GM12878 (cell line): ENCODE measurements around the gene OXER1. TPM values are rescaled to one million over a fixed set of nuclear protein-coding genes. Genes with fewer than 3 reads are reported as not detected.
A peak's percentile ranks its signal among the peaks of the same experiment; 100 is the strongest.

Source experiments
- ATAC-seq: fragments of 200-7000 bp; cut with Tn5 transposase; 3 replicates; pipeline ENCODE4 v1.9.1; 2020; ENCODE audit warnings: mild to moderate bottlenecking, moderate library complexity
- BruUV-seq: library from RNA; stranded (reverse); fragments of 400-500 nt; replicated peaks from 2 replicates; lab custom pipeline; 2021; lab: Mats Ljungman, UMichigan
- CTCF ChIA-PET: fragments of 300-600 bp; sonication (Branson Sonifier 250); formaldehyde crosslinking; extraction: SDS; loops from one replicate; lab custom pipeline; 2021; ENCODE audit warnings: inconsistent platforms; lab: Yijun Ruan, JAX
- POLR2A ChIA-PET: fragments of 350-600 bp; formaldehyde crosslinking; extraction: SDS; loops from one replicate; lab custom pipeline; 2021; ENCODE audit warnings: inconsistent platforms; lab: Charles Lee
- RAD21 ChIA-PET: fragments of 300-600 bp; sonication (Branson Sonifier 250); formaldehyde crosslinking; loops from one replicate; lab custom pipeline; 2023; ENCODE audit warnings: antibody characterized with exemption; ENCODE audit not compliant: unreplicated experiment; lab: Charles Lee
- SMC1A ChIA-PET: fragments of 300-600 bp; sonication (Branson Sonifier 250); formaldehyde crosslinking; loops from one replicate; lab custom pipeline; 2023; ENCODE audit not compliant: unreplicated experiment, uncharacterized antibody; lab: Charles Lee
- DNase-seq: peaks from one replicate; pipeline ENCODE4 v3.0.0-alpha.2; 2011; ENCODE audit warnings: low read depth, low spot score
- FAIRE-seq: peaks from 3 replicates; lab custom pipeline; 2011; peaks lifted over from hg19 to GRCh38; lab: Jason Lieb, UNC
- H2AFZ ChIP-seq: 2 replicates; pipeline ENCODE4 v1.6.0; 2011; ENCODE audit warnings: low read depth, low read length, control low read depth; ENCODE audit not compliant: control insufficient read depth
- H3K27ac ChIP-seq: 2 replicates; pipeline ENCODE4 v1.5.1; 2011; ENCODE audit warnings: control low read depth; ENCODE audit not compliant: control insufficient read depth, insufficient read depth
- H3K27me3 ChIP-seq, 2 experiments: replicated peaks in 1 of 2; 2 replicates each; pipeline versions ENCODE4 v1.6.0 to v1.6.1; 2011; ENCODE audit warnings: low read length in 1 of 2; ENCODE audit not compliant: control insufficient read depth in 2 of 2, insufficient read depth in 2 of 2
- H3K36me3 ChIP-seq, 2 experiments: 2 replicates each; pipeline ENCODE4 v1.5.1; 2011; ENCODE audit warnings: low read length in 1 of 2; ENCODE audit not compliant: control insufficient read depth in 2 of 2, insufficient read depth in 2 of 2
- H3K4me1 ChIP-seq: 2 replicates; pipeline ENCODE4 v1.6.1; 2011; ENCODE audit warnings: mild to moderate bottlenecking, low read length, moderate library complexity, mixed read lengths; ENCODE audit not compliant: control insufficient read depth, insufficient read depth
- H3K4me2 ChIP-seq: 2 replicates; pipeline ENCODE4 v1.6.0; 2011; ENCODE audit warnings: control low read depth; ENCODE audit not compliant: control insufficient read depth, insufficient read depth
- H3K4me3 ChIP-seq: fragments of 200-600 bp; sonication (generic); 2 replicates; pipeline ENCODE4 v1.5.1; 2016
- H3K79me2 ChIP-seq: 2 replicates; pipeline ENCODE4 v1.6.0; 2011; ENCODE audit warnings: low read length; ENCODE audit not compliant: control insufficient read depth, insufficient read depth
- H3K9ac ChIP-seq: 2 replicates; pipeline ENCODE4 v1.8.0; 2011; ENCODE audit warnings: low read length, control low read depth, mixed read lengths; ENCODE audit not compliant: control insufficient read depth, insufficient read depth
- H3K9me3 ChIP-seq: replicated peaks from 3 replicates; pipeline ENCODE4 v1.5.1; 2011; ENCODE audit warnings: mild to moderate bottlenecking, low read length; ENCODE audit not compliant: control insufficient read depth, insufficient read depth
- H4K20me1 ChIP-seq: 2 replicates; pipeline ENCODE4 v1.6.0; 2011; ENCODE audit not compliant: control insufficient read depth, insufficient read depth
- EGR1 ChIP-seq, 2 experiments: IDR thresholded peaks; 1 replicate in 1 of 2; 2 replicates in 1 of 2; pipeline ENCODE4 v1.6.1; 2011 to 2012; ENCODE audit warnings: low read depth in 2 of 2, low read length in 2 of 2, borderline replicate concordance in 1 of 2, mild to moderate bottlenecking in 1 of 2, moderate library complexity in 1 of 2
- FOXM1 ChIP-seq: IDR thresholded peaks from 2 replicates; pipeline ENCODE4 v1.6.1; 2012; ENCODE audit warnings: low read depth, mild to moderate bottlenecking, inconsistent platforms, low read length, moderate library complexity
- MLLT1 ChIP-seq: fragments of 450-650 bp; IDR thresholded peaks from 2 replicates; pipeline ENCODE4 v1.6.1; 2016; ENCODE audit warnings: mild to moderate bottlenecking
- NRF1 ChIP-seq: conservative IDR thresholded peaks from 2 replicates; pipeline ENCODE4 v1.6.1; 2011; ENCODE audit warnings: mild to moderate bottlenecking, low read depth, low read length, improper control_type of control experiment
- SKIL ChIP-seq: fragments of 450-650 bp; IDR thresholded peaks from 2 replicates; pipeline ENCODE4 v1.6.1; 2017; ENCODE audit warnings: mild to moderate bottlenecking, low read depth, inconsistent platforms; ENCODE audit not compliant: poor library complexity, severe bottlenecking
- ZSCAN29 ChIP-seq: fragments of 450-650 bp; IDR thresholded peaks from 2 replicates; pipeline ENCODE4 v1.6.1; 2017; ENCODE audit warnings: mild to moderate bottlenecking, moderate library complexity
- WGBS: methylation state at CpG from one replicate; pipeline ENCODE4 v1.1.6; 2016; ENCODE audit warnings: low lambda C conversion rate; ENCODE audit not compliant: insufficient replicate concordance, insufficient coverage; ENCODE audit errors: missing lambda C conversion rate; 5-methylcytosine and 5-hydroxymethylcytosine counted together
- in situ Hi-C: fragments of 300-500 bp; cut with MboI; formaldehyde crosslinking; loops from 9 replicates; pipeline ENCODE4 v1.14.3; 2018; ENCODE audit warnings: mixed read lengths
- intact Hi-C: fragments of 100-400 bp; cut with micrococcal nuclease; formaldehyde crosslinking; loops from one replicate; pipeline ENCODE4 v1.14.2; 2022; ENCODE audit not compliant: unreplicated experiment
- polyA plus RNA-seq, 11 experiments: library from polyadenylated mRNA; depleted of rRNA in 4 of 11; unstranded in 6 of 11; stranded (reverse) in 5 of 11; fragments of >200 nt; fragmentation: Nextera tagmentation in 4 of 11; fragmentation: Illumina TruSeq in 1 of 11; extraction: Ambion mirVana in 4 of 11; extraction: Trizol in 1 of 11; gene quantifications; 1 replicate in 1 of 11; 2 replicates in 10 of 11; pipeline versions ENCODE4 v1.2.1 to v1.2.3, GENCODE V29; 2011 to 2016; ENCODE audit warnings: inconsistent platforms in 2 of 11, missing spikeins in 2 of 11, low read depth in 1 of 11
- total RNA-seq, 4 experiments: library from RNA; depleted of rRNA in 3 of 4; stranded (reverse); fragments of >200 nt in 3 of 4; fragmentation: Illumina TruSeq in 1 of 4; extraction: Trizol in 1 of 4; gene quantifications; 2 replicates each; pipeline versions ENCODE4 v1.2.1 to v1.2.3, GENCODE V29; 2013 to 2021
- TF ChIP-seq, protein P1 (sequence below): fragments of 450-650 bp; IDR thresholded peaks from 2 replicates; pipeline ENCODE4 v1.6.1; 2017; ENCODE audit warnings: mild to moderate bottlenecking, moderate library complexity

OXER1 gene
- total and polyA plus RNA-seq, 10 of the 15 experiments (the other 5 are each of a cell fraction or from before 2014, with no cell fraction given), result 0.11 to 8.6 (median 3.3) TPM

DNA sequence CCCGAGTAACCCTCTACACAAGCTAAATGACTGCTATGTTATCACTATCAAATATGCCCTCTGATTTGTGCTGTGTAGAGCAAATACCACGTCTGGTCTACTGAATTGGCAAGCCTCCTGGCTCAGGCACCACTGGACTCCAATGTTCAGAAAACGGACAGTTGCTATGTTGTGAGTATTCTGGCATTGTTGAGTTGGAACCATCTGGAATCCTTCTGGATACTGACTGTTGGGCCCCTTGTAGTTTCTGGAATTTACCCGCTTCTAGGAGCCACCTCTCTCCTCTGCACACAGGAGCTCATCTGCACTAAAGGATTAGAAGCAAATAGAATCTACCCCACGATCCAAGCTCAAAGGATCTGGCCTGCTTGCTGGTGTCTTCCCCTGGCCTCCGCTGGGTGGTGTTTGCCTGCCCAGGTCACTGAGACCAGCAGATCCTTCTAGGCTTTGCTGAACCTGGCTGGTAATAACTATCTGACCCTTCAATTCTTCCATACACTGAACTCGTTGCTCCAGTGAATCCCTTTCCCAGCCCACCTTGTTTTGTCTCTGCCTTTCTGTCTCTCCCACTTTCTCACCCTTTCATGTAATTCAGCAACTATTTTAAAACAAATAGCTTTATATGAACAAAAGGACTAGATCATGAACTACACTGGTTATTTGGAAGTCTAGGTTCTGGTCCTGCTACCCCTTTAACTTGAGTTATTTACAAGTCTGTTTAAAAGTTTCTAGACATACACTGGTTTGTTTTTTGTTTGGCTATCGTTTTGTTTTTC, 30.5 kb upstream of the OXER1 start (continued):
- TF ChIP-seq NRF1, result no peak

GRCh38 chr2:42793334-42794270, 29.7 kb upstream of the OXER1 start:
- TF ChIP-seq, protein P1, sequence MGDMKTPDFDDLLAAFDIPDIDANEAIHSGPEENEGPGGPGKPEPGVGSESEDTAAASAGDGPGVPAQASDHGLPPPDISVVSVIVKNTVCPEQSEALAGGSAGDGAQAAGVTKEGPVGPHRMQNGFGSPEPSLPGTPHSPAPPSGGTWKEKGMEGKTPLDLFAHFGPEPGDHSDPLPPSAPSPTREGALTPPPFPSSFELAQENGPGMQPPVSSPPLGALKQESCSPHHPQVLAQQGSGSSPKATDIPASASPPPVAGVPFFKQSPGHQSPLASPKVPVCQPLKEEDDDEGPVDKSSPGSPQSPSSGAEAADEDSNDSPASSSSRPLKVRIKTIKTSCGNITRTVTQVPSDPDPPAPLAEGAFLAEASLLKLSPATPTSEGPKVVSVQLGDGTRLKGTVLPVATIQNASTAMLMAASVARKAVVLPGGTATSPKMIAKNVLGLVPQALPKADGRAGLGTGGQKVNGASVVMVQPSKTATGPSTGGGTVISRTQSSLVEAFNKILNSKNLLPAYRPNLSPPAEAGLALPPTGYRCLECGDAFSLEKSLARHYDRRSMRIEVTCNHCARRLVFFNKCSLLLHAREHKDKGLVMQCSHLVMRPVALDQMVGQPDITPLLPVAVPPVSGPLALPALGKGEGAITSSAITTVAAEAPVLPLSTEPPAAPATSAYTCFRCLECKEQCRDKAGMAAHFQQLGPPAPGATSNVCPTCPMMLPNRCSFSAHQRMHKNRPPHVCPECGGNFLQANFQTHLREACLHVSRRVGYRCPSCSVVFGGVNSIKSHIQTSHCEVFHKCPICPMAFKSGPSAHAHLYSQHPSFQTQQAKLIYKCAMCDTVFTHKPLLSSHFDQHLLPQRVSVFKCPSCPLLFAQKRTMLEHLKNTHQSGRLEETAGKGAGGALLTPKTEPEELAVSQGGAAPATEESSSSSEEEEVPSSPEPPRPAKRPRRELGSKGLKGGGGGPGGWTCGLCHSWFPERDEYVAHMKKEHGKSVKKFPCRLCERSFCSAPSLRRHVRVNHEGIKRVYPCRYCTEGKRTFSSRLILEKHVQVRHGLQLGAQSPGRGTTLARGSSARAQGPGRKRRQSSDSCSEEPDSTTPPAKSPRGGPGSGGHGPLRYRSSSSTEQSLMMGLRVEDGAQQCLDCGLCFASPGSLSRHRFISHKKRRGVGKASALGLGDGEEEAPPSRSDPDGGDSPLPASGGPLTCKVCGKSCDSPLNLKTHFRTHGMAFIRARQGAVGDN, result 0 out of 2 replicates have a peak, but pooled peaks have one; percentile 34
- peak; percentile 12 for TF ChIP-seq SKIL
- no peak for TF ChIP-seq ZSCAN29
- TF ChIP-seq MLLT1, result peak; percentile 23; the same call in 1 of the 2 replicates
- peak in 1 of 2 experiments; percentile 27; a peak in 1 of 3 replicates for TF ChIP-seq EGR1 (IDR thresholded peaks at IDR 0.05; ENCODE audit: borderline replicate concordance in 1 of 2, low read depth in 2 of 2, low read length in 2 of 2)
- no peak for TF ChIP-seq FOXM1
- WGBS, result 5% methylated on average over 21 of the region's 22 CpGs
- RAD21 ChIA-PET, result interaction anchor here (0.6 to 5.8 kb wide), 14 partner anchors 8 to 538 kb away, joined by 3 to 96 read pairs (median 6); no protein-coding TSS in a partner anchor
- Histone ChIP-seq H3K4me3 (peak overlapping the region; percentile 82), H3K4me2 (peak overlapping the region; percentile 85), H2AFZ (peak overlapping the region; percentile 65), H3K4me1 (peaks cover 26% of the 10 kb centered on the region), H3K79me2 (peaks cover 44% of the 10 kb centered on the region), H4K20me1 (no peaks in the 10 kb centered on the region), H3K27ac (peak overlapping the region; percentile 99), H3K9ac (peak overlapping the region; percentile 95), H3K9me3 (no peaks in the 10 kb centered on the region), H3K36me3 (no peaks in the 10 kb centered on the region; a peak in 1 of 4 replicates), H3K27me3 (no peaks in the 10 kb centered on the region)
- in situ Hi-C loops (no loop called here), intact Hi-C loops (loop anchor here (2.0 to 10.0 kb wide), 4 partner anchors 39 to 429 kb away; partner anchors contain the start of genes COX7A2L and KCNG3)
- SMC1A ChIA-PET, result interaction anchor here (0.7 to 5.8 kb wide), 12 partner anchors 9 to 155 kb away, joined by 3 to 60 read pairs (median 7); no protein-coding TSS in a partner anchor
- POLR2A ChIA-PET, result interaction anchor here (0.6 to 5.3 kb wide), 13 partner anchors 9 to 402 kb away, joined by 3 to 99 read pairs (median 5); no protein-coding TSS in a partner anchor
- CTCF ChIA-PET, result interaction anchor here (0.6 to 5.7 kb wide), 14 partner anchors 9 to 215 kb away, joined by 3 to 69 read pairs (median 4); no protein-coding TSS in a partner anchor
- no TSS peak for BruUV-seq
- DNase-seq (no peak), ATAC-seq (peak; percentile 2), FAIRE-seq (no peak)
